GM12878 (cell line): ENCODE measurements around the gene VPS33B. TPM values are rescaled to one million over a fixed set of nuclear protein-coding genes. Genes with fewer than 3 reads are reported as not detected.

Experiments used
- ATAC-seq: fragments of 200-7000 bp; cut with Tn5 transposase; 3 replicates; pipeline ENCODE4 v1.9.1; 2020; ENCODE audit warnings: mild to moderate bottlenecking, moderate library complexity
- BruUV-seq: library from RNA; stranded (reverse); fragments of 400-500 nt; replicated peaks from 2 replicates; lab custom pipeline; 2021; lab: Mats Ljungman, UMichigan
- CTCF ChIA-PET: fragments of 300-600 bp; sonication (Branson Sonifier 250); formaldehyde crosslinking; extraction: SDS; loops from one replicate; lab custom pipeline; 2021; ENCODE audit warnings: inconsistent platforms; lab: Yijun Ruan, JAX
- POLR2A ChIA-PET: fragments of 350-600 bp; formaldehyde crosslinking; extraction: SDS; loops from one replicate; lab custom pipeline; 2021; ENCODE audit warnings: inconsistent platforms; lab: Charles Lee
- RAD21 ChIA-PET: fragments of 300-600 bp; sonication (Branson Sonifier 250); formaldehyde crosslinking; loops from one replicate; lab custom pipeline; 2023; ENCODE audit warnings: antibody characterized with exemption; ENCODE audit not compliant: unreplicated experiment; lab: Charles Lee
- SMC1A ChIA-PET: fragments of 300-600 bp; sonication (Branson Sonifier 250); formaldehyde crosslinking; loops from one replicate; lab custom pipeline; 2023; ENCODE audit not compliant: unreplicated experiment, uncharacterized antibody; lab: Charles Lee
- DNase-seq: peaks from one replicate; pipeline ENCODE4 v3.0.0-alpha.2; 2011; ENCODE audit warnings: low read depth, low spot score
- FAIRE-seq: peaks from 3 replicates; lab custom pipeline; 2011; peaks lifted over from hg19 to GRCh38; lab: Jason Lieb, UNC
- H2AFZ ChIP-seq: 2 replicates; pipeline ENCODE4 v1.6.0; 2011; ENCODE audit warnings: low read depth, low read length, control low read depth; ENCODE audit not compliant: control insufficient read depth
- H3K27ac ChIP-seq: 2 replicates; pipeline ENCODE4 v1.5.1; 2011; ENCODE audit warnings: control low read depth; ENCODE audit not compliant: control insufficient read depth, insufficient read depth
- H3K27me3 ChIP-seq, 2 experiments: replicated peaks in 1 of 2; 2 replicates each; pipeline versions ENCODE4 v1.6.0 to v1.6.1; 2011; ENCODE audit warnings: low read length in 1 of 2; ENCODE audit not compliant: control insufficient read depth in 2 of 2, insufficient read depth in 2 of 2
- H3K36me3 ChIP-seq, 2 experiments: 2 replicates each; pipeline ENCODE4 v1.5.1; 2011; ENCODE audit warnings: low read length in 1 of 2; ENCODE audit not compliant: control insufficient read depth in 2 of 2, insufficient read depth in 2 of 2
- H3K4me1 ChIP-seq: 2 replicates; pipeline ENCODE4 v1.6.1; 2011; ENCODE audit warnings: mild to moderate bottlenecking, low read length, moderate library complexity, mixed read lengths; ENCODE audit not compliant: control insufficient read depth, insufficient read depth
- H3K4me2 ChIP-seq: 2 replicates; pipeline ENCODE4 v1.6.0; 2011; ENCODE audit warnings: control low read depth; ENCODE audit not compliant: control insufficient read depth, insufficient read depth
- H3K4me3 ChIP-seq: fragments of 200-600 bp; sonication (generic); 2 replicates; pipeline ENCODE4 v1.5.1; 2016
- H3K79me2 ChIP-seq: 2 replicates; pipeline ENCODE4 v1.6.0; 2011; ENCODE audit warnings: low read length; ENCODE audit not compliant: control insufficient read depth, insufficient read depth
- H3K9ac ChIP-seq: 2 replicates; pipeline ENCODE4 v1.8.0; 2011; ENCODE audit warnings: low read length, control low read depth, mixed read lengths; ENCODE audit not compliant: control insufficient read depth, insufficient read depth
- H3K9me3 ChIP-seq: replicated peaks from 3 replicates; pipeline ENCODE4 v1.5.1; 2011; ENCODE audit warnings: mild to moderate bottlenecking, low read length; ENCODE audit not compliant: control insufficient read depth, insufficient read depth
- H4K20me1 ChIP-seq: 2 replicates; pipeline ENCODE4 v1.6.0; 2011; ENCODE audit not compliant: control insufficient read depth, insufficient read depth
- CTCF ChIP-seq, 3 experiments: IDR thresholded peaks in 2 of 3; conservative IDR thresholded peaks in 1 of 3; 2 replicates each; pipeline ENCODE4 v1.5.1; 2011; ENCODE audit warnings: low read depth in 3 of 3, low read length in 3 of 3, mild to moderate bottlenecking in 3 of 3, control low read depth in 2 of 3, moderate library complexity in 2 of 3, inconsistent platforms in 1 of 3, mixed read lengths in 1 of 3; ENCODE audit not compliant: control insufficient read depth in 2 of 3, insufficient read depth in 1 of 3; ENCODE audit errors: extremely low read depth in 1 of 3
- WGBS: methylation state at CpG from one replicate; pipeline ENCODE4 v1.1.6; 2016; ENCODE audit warnings: low lambda C conversion rate; ENCODE audit not compliant: insufficient replicate concordance, insufficient coverage; ENCODE audit errors: missing lambda C conversion rate; 5-methylcytosine and 5-hydroxymethylcytosine counted together
- in situ Hi-C: fragments of 300-500 bp; cut with MboI; formaldehyde crosslinking; loops from 9 replicates; pipeline ENCODE4 v1.14.3; 2018; ENCODE audit warnings: mixed read lengths
- intact Hi-C: fragments of 100-400 bp; cut with micrococcal nuclease; formaldehyde crosslinking; loops from one replicate; pipeline ENCODE4 v1.14.2; 2022; ENCODE audit not compliant: unreplicated experiment
- polyA plus RNA-seq, 11 experiments: library from polyadenylated mRNA; depleted of rRNA in 4 of 11; unstranded in 6 of 11; stranded (reverse) in 5 of 11; fragments of >200 nt; fragmentation: Nextera tagmentation in 4 of 11; fragmentation: Illumina TruSeq in 1 of 11; extraction: Ambion mirVana in 4 of 11; extraction: Trizol in 1 of 11; gene quantifications; 1 replicate in 1 of 11; 2 replicates in 10 of 11; pipeline versions ENCODE4 v1.2.1 to v1.2.3, GENCODE V29; 2011 to 2016; ENCODE audit warnings: inconsistent platforms in 2 of 11, missing spikeins in 2 of 11, low read depth in 1 of 11
- total RNA-seq, 4 experiments: library from RNA; depleted of rRNA in 3 of 4; stranded (reverse); fragments of >200 nt in 3 of 4; fragmentation: Illumina TruSeq in 1 of 4; extraction: Trizol in 1 of 4; gene quantifications; 2 replicates each; pipeline versions ENCODE4 v1.2.1 to v1.2.3, GENCODE V29; 2013 to 2021
- TF ChIP-seq, protein P1 (sequence below): fragments of 450-650 bp; IDR thresholded peaks from 2 replicates; pipeline ENCODE4 v1.6.1; 2016; ENCODE audit warnings: mild to moderate bottlenecking

VPS33B gene
- total and polyA plus RNA-seq, 10 of the 15 experiments (the other 5 are each of a cell fraction or from before 2014, with no cell fraction given), result 11.4 to 21.5 (median 15.2) TPM

DNA sequence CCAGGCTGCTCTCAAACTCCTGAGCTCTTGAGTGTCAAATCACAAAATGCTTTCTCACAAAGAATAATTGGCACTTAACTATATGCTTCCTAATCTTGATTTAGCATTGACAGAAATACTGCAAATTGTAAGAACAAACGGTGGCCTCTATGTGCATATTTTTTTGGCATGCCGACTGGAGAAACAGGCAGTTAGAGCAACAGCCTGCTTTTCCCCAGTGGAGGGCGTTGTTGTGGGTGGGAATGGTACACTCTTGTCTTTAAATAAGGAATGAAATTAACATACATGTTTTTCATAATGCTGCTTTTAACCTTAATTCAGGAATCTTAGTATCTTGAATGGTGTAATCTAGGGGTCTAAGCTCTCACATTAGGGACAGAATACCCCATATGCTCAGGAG, 46.6 kb upstream of the VPS33B start:
- ChIA-PET SMC1A (no interaction called here), POLR2A (no interaction called here), RAD21 (no interaction called here), CTCF (interaction anchor here (0.7 to 1.6 kb wide), 2 partner anchors 167 to 203 kb away, joined by 3 to 5 read pairs; no protein-coding TSS in a partner anchor)
- H2AFZ ChIP-seq, result no peak overlapping the region
- peak in 1 of 3 experiments; percentile 8; a peak in 1 of 6 replicates for TF ChIP-seq CTCF (IDR thresholded peaks at IDR 0.05 in 2 of 3, conservative IDR thresholded peaks at IDR 0.05 in 1 of 3; ENCODE audit: control insufficient read depth in 2 of 3, extremely low read depth in 1 of 3, insufficient read depth in 1 of 3, low read depth in 3 of 3, low read length in 3 of 3)
- TF ChIP-seq, protein P1, sequence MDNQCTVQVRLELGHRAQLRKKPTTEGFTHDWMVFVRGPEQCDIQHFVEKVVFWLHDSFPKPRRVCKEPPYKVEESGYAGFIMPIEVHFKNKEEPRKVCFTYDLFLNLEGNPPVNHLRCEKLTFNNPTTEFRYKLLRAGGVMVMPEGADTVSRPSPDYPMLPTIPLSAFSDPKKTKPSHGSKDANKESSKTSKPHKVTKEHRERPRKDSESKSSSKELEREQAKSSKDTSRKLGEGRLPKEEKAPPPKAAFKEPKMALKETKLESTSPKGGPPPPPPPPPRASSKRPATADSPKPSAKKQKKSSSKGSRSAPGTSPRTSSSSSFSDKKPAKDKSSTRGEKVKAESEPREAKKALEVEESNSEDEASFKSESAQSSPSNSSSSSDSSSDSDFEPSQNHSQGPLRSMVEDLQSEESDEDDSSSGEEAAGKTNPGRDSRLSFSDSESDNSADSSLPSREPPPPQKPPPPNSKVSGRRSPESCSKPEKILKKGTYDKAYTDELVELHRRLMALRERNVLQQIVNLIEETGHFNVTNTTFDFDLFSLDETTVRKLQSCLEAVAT, result no peak
- no peak overlapping the region for H3K4me3 ChIP-seq
- ATAC-seq (no peak), DNase-seq (no peak), FAIRE-seq (no peak)
- 42% methylated on average over 3 of the region's 3 CpGs for WGBS
- no peaks in the 10 kb centered on the region; a peak in 1 of 4 replicates for H3K27me3 ChIP-seq
- no TSS peak for BruUV-seq
- H3K79me2 ChIP-seq, result no peaks in the 10 kb centered on the region
- H3K9me3 ChIP-seq, result no peaks in the 10 kb centered on the region; the same call in 2 of the 3 replicates
- H4K20me1 ChIP-seq, result no peaks in the 10 kb centered on the region
- H3K36me3 ChIP-seq, result no peaks in the 10 kb centered on the region
- no peak overlapping the region for H3K9ac ChIP-seq
- H3K4me1 ChIP-seq, result no peaks in the 10 kb centered on the region
- H3K4me2 ChIP-seq, result no peak overlapping the region
- H3K27ac ChIP-seq, result no peak overlapping the region
- intact Hi-C loops (no loop called here), in situ Hi-C loops (no loop called here)
